ENCODE measurements around the gene MAP9. TPM values are rescaled to one million over a fixed set of nuclear protein-coding genes. Genes with fewer than 3 reads are reported as not detected.

The MAP9 gene
- total RNA-seq, 4 donors from 2014 or later, result 6.4 to 30.0 (median 18.2) TPM

Small RNA genes lying within 50 kb of the gene (small RNA-seq; reads per million reads assigned to genes)
- gene AC097467.4, result not detected
- gene YWHAEP4, result not detected

Other genes starting within 250 kb of the MAP9 start
- under 1 TPM in 1 of 4 donors, not detected in 3; 0.62 TPM for gene NPY2R, start 168.3 kb downstream of the MAP9 start, total RNA-seq